ENCODE measurements around the gene OTUB1. TPM values are rescaled to one million over a fixed set of nuclear protein-coding genes. Genes with fewer than 3 reads are reported as not detected.
A peak's percentile ranks its signal among the peaks of the same experiment; 100 is the strongest.

The OTUB1 gene
- total and polyA plus RNA-seq, 2 of the 13 experiments (the other 11 are each of a cell fraction or from before 2014, with no cell fraction given): 58.8 to 130 TPM

DNA sequence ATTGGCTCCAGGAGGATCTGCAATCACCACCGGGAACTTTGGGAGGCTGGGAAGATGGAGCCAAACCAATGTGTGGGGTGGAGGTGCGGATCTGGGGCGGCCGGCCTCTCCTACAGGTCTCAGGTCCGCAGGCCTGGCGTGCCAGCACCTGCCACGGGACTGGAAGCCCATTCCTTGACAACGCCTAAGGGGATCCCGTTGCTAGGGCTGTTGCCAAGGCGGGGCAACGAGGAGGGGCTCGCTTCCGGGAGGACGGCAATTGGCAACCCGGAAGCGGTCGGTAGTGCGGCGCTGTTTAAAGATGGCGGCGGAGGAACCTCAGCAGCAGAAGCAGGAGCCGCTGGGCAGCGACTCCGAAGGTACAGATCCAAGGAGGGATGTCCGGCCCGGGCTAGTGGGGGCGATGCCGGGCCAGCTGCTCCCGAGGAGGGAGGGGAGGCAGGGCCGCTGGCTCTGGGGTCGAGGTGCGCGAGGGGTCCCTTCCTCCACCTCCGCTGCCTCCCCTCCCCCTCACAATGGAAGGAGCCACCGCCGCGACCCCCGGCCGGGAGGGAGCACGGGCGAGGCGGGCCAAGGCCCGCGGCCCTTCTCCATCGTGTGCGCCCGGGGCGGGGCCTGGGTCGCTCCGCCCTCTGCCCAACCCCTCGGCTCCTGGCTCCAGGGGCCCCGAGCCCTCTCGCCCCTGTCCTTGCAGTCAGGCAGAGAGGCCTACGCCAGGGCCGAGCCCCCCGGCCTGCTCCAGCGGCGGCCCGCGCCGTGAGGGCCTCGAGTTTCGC is at the start of gene OTUB1 (continued):
- TF ChIP-seq ASH2L (IDR thresholded peaks at IDR 0.05; ENCODE audit: insufficient read length, low read depth, low read length) (peak; percentile 60), KLF15 (CRISPR knock-in tag; IDR thresholded peaks at IDR 0.05; ENCODE audit: borderline replicate concordance) (peak; percentile 47; the same call in 1 of the 2 replicates), ZFX (CRISPR knock-in tag; IDR thresholded peaks at IDR 0.05; ENCODE audit: low read depth) (peak; percentile 98), SRSF9 (IDR thresholded peaks at IDR 0.05; ENCODE audit: borderline replicate concordance, insufficient read depth, low read depth, low read length, poor library complexity, severe bottlenecking) (no peak), MLLT10 (CRISPR knock-in tag; IDR thresholded peaks at IDR 0.05) (no peak), MBD4 (IDR thresholded peaks at IDR 0.05; ENCODE audit: borderline replicate concordance, low read length) (no peak), STAG1 (CRISPR knock-in tag; IDR thresholded peaks at IDR 0.05) (no peak), NFIB (CRISPR knock-in tag; IDR thresholded peaks at IDR 0.05; ENCODE audit: borderline replicate concordance) (no peak), MTF1 (CRISPR knock-in tag; IDR thresholded peaks at IDR 0.05) (0 out of 2 replicates have a peak, but pooled peaks have one; percentile 55), ZNF180 (CRISPR knock-in tag; IDR thresholded peaks at IDR 0.05; ENCODE audit: borderline replicate concordance, low read depth) (no peak), ZNF441 (CRISPR knock-in tag; IDR thresholded peaks at IDR 0.05; ENCODE audit: borderline replicate concordance) (no peak; the same call in 1 of the 2 replicates), ZNF484 (CRISPR knock-in tag; IDR thresholded peaks at IDR 0.05; ENCODE audit: borderline replicate concordance, low read depth) (no peak; the same call in 1 of the 2 replicates)
- TF ChIP-seq, protein P1, sequence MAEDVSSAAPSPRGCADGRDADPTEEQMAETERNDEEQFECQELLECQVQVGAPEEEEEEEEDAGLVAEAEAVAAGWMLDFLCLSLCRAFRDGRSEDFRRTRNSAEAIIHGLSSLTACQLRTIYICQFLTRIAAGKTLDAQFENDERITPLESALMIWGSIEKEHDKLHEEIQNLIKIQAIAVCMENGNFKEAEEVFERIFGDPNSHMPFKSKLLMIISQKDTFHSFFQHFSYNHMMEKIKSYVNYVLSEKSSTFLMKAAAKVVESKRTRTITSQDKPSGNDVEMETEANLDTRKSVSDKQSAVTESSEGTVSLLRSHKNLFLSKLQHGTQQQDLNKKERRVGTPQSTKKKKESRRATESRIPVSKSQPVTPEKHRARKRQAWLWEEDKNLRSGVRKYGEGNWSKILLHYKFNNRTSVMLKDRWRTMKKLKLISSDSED (CRISPR knock-in tag; IDR thresholded peaks at IDR 0.05): no peak
